A549 (cell line): ENCODE data around the gene POU3F3. TPM values are rescaled to one million over a fixed set of nuclear protein-coding genes. Genes with fewer than 3 reads are reported as not detected.
A peak's percentile ranks its signal among the peaks of the same experiment; 100 is the strongest.

Source experiments
- ATAC-seq, 2 experiments: fragments of 200-7000 bp in 1 of 2; fragments of >200 bp in 1 of 2; cut with Nextera tagmentation in 1 of 2; cut with Tn5 transposase in 1 of 2; 3 replicates each; pipeline versions ENCODE4 v1.8.0 to v1.9.1; 2018 to 2020; ENCODE audit warnings: mild to moderate bottlenecking in 1 of 2, moderate library complexity in 1 of 2
- CTCF ChIA-PET: fragments of 300-600 bp; sonication (Branson Sonifier 250); formaldehyde crosslinking; extraction: SDS; loops from one replicate; lab custom pipeline; 2021; ENCODE audit warnings: antibody characterized with exemption, inconsistent platforms; lab: Yijun Ruan, JAX
- POLR2A ChIA-PET: fragments of 350-600 bp; formaldehyde crosslinking; extraction: SDS; loops from one replicate; lab custom pipeline; 2021; ENCODE audit warnings: antibody characterized with exemption, inconsistent platforms; lab: Yijun Ruan, JAX
- DNase-seq, 2 experiments: peaks; one replicate each; pipeline versions ENCODE4 v3.0.0 to v3.0.0-alpha.2; 2011 to 2016; ENCODE audit warnings: low read depth in 1 of 2, low spot score in 1 of 2
- FAIRE-seq: peaks from 2 replicates; lab custom pipeline; 2011; peaks lifted over from hg19 to GRCh38; lab: Jason Lieb, UNC
- H3K27ac ChIP-seq, 2 experiments: fragments of >200 bp; sonication (Bioruptor Twin); formaldehyde crosslinking; 3 replicates each; pipeline ENCODE4 v1.5.1; 2016 to 2017
- H3K4me1 ChIP-seq: fragments of >200 bp; sonication (Bioruptor Twin); formaldehyde crosslinking; 3 replicates; pipeline ENCODE4 v1.6.1; 2016
- H3K4me2 ChIP-seq: fragments of >200 bp; sonication (Bioruptor Twin); formaldehyde crosslinking; 3 replicates; pipeline ENCODE4 v1.6.1; 2016
- H3K4me3 ChIP-seq: fragments of >200 bp; sonication (Bioruptor Twin); formaldehyde crosslinking; 3 replicates; pipeline ENCODE4 v1.5.1; 2016
- H3K9me3 ChIP-seq: fragments of >200 bp; sonication (Bioruptor Twin); formaldehyde crosslinking; 3 replicates; pipeline ENCODE4 v1.6.1; 2016
- CBX8 ChIP-seq: fragments of 200-600 bp; sonication (generic); IDR thresholded peaks from 2 replicates; pipeline ENCODE4 v1.6.1; 2016
- CHD4 ChIP-seq: fragments of 200-600 bp; sonication (generic); IDR thresholded peaks from 2 replicates; pipeline ENCODE4 v1.6.1; 2016; ENCODE audit warnings: antibody characterized with exemption, mild to moderate bottlenecking, borderline replicate concordance
- EP300 ChIP-seq, 2 experiments: fragments of >200 bp; sonication (Bioruptor Twin); formaldehyde crosslinking; IDR thresholded peaks; 2 replicates in 1 of 2; 3 replicates in 1 of 2; pipeline ENCODE4 v1.6.1; 2016 to 2017
- ESRRA ChIP-seq: fragments of 150-350 bp; IDR thresholded peaks from 2 replicates; pipeline ENCODE4 v1.6.1; 2014; ENCODE audit warnings: mild to moderate bottlenecking, low read length, borderline replicate concordance
- FOSB ChIP-seq: fragments of 250-450 bp; sonication (Bioruptor Pico); IDR thresholded peaks from 2 replicates; pipeline ENCODE4 v1.5.0; 2020; ENCODE audit warnings: mild to moderate bottlenecking, moderate library complexity
- HOXB5 ChIP-seq: fragments of 250-450 bp; sonication (Bioruptor Pico); IDR thresholded peaks from 2 replicates; pipeline ENCODE4 v1.5.0; 2020; ENCODE audit warnings: mild to moderate bottlenecking, moderate library complexity
- KDM5A ChIP-seq: fragments of 200-600 bp; sonication (generic); IDR thresholded peaks from 2 replicates; pipeline ENCODE4 v1.6.1; 2016; ENCODE audit warnings: antibody characterized with exemption, mild to moderate bottlenecking
- MAFK ChIP-seq: fragments of 450-650 bp; IDR thresholded peaks from 2 replicates; pipeline ENCODE4 v1.6.1; 2014; ENCODE audit not compliant: partially characterized antibody
- NPAS2 ChIP-seq: fragments of 250-450 bp; sonication (Bioruptor Pico); IDR thresholded peaks from 2 replicates; pipeline ENCODE4 v1.8.0; 2022; ENCODE audit warnings: mild to moderate bottlenecking, moderate library complexity, borderline replicate concordance
- NR3C1 ChIP-seq: fragments of >200 bp; sonication (Bioruptor Twin); formaldehyde crosslinking; IDR thresholded peaks from 3 replicates; pipeline ENCODE4 v1.6.1; 2017
- RNF2 ChIP-seq: fragments of 200-600 bp; sonication (generic); IDR thresholded peaks from 2 replicates; pipeline ENCODE4 v1.6.1; 2016; ENCODE audit warnings: low read depth, mild to moderate bottlenecking, antibody characterized with exemption, moderate library complexity, borderline replicate concordance
- WGBS: methylation state at CpG from one replicate; pipeline ENCODE4 v1.1.6; 2017; ENCODE audit errors: missing lambda C conversion rate; 5-methylcytosine and 5-hydroxymethylcytosine counted together
- polyA plus RNA-seq, 4 experiments: library from polyadenylated mRNA; depleted of rRNA in 3 of 4; stranded (reverse); fragments of >200 nt; fragmentation: RNase III in 1 of 4; extraction: RNeasy Plus Mini Kit Qiagen cat#74134 plus additional on column Dnase treatment in 1 of 4; gene quantifications; 2 replicates in 3 of 4; 3 replicates in 1 of 4; pipeline ENCODE4 v1.2.3, GENCODE V29; 2011 to 2017
- TF ChIP-seq, protein P1 (sequence below): fragments of >200 bp; sonication (Bioruptor Twin); formaldehyde crosslinking; IDR thresholded peaks from 3 replicates; pipeline ENCODE4 v1.6.1; 2016
- TF ChIP-seq, protein P2 (sequence below): fragments of 200-600 bp; sonication (generic); IDR thresholded peaks from 2 replicates; pipeline ENCODE4 v1.6.1; 2016; ENCODE audit warnings: antibody characterized with exemption, mild to moderate bottlenecking, moderate library complexity
- TF ChIP-seq, protein P3 (sequence below): fragments of >200 bp; sonication (Bioruptor Twin); formaldehyde crosslinking; IDR thresholded peaks from 2 replicates; pipeline ENCODE4 v1.6.1; 2016
- TF ChIP-seq, protein P4 (sequence below): fragments of 250-450 bp; sonication (Bioruptor Pico); IDR thresholded peaks from 2 replicates; pipeline ENCODE4 v1.5.0; 2020; ENCODE audit warnings: low read depth, mild to moderate bottlenecking, moderate library complexity

The POU3F3 gene
- polyA plus RNA-seq, 2 of the 4 experiments (the other 2 are of a cell fraction) = 0.03 TPM; not detected in 1

DNA sequence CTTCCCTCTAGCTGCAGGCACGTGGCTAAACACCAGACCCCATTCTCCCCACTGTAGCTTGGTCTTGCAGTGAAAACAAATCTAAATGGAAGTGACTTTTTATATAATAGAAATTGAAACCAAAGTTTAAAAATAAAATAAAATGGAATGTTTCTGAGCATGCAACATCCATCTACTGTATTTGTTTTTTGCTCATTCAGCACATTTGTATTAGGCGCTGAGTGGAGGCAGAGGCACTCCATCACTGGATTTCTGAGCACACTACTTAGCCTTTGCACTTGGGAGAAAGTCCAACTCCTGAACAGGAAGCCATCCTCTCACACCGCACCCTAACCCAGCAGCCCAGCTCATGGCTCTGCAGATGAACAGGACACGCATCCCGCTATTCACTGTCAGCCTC is 37.8 kb upstream of the POU3F3 start:
- Histone ChIP-seq H3K4me3 (no peak overlapping the region), H3K27ac (no peak overlapping the region), H3K4me2 (no peak overlapping the region), H3K4me1 (no peaks in the 10 kb centered on the region), H3K9me3 (no peaks in the 10 kb centered on the region)
- ChIA-PET CTCF (no interaction called here), POLR2A (no interaction called here)
- FAIRE-seq (no peak), DNase-seq (no peak), ATAC-seq (no peak)
- no peak for TF ChIP-seq CHD4
- no peak for TF ChIP-seq NPAS2
- TF ChIP-seq FOSB (CRISPR knock-in tag) = no peak
- TF ChIP-seq MAFK = peak; percentile 84
- 44% methylated on average over 5 of the region's 5 CpGs for WGBS

DNA sequence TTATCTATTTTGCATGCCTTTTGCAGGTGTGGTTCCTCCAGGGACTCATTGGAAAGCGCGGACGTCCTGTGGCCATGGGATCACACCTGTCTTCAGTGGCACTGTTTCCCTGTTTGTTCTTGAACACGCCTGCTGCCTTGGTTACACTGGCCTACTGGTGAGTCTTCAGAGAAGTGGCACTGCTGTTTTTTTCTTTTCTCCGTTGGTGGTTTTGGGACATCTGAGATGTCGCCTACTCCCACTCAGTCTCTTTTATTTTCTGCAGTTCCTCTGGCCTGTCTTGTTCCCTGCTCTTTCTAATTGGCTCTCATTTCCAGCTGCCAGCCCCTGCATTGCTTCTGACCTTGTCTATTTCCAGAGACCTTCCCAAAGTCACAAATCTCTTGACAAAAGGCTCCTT is 35.7 kb upstream of the POU3F3 start:
- Histone ChIP-seq H3K27ac (no peak overlapping the region), H3K9me3 (no peaks in the 10 kb centered on the region), H3K4me2 (no peak overlapping the region), H3K4me1 (no peaks in the 10 kb centered on the region), H3K4me3 (no peak overlapping the region)
- 45% methylated on average over 6 of the region's 6 CpGs for WGBS
- no peak for ATAC-seq
- DNase-seq = no peak
- ChIA-PET POLR2A (no interaction called here), CTCF (no interaction called here)
- FAIRE-seq = no peak
- TF ChIP-seq CBX8 (no peak), ESRRA (no peak), FOSB (CRISPR knock-in tag) (no peak)
- TF ChIP-seq, protein P1, sequence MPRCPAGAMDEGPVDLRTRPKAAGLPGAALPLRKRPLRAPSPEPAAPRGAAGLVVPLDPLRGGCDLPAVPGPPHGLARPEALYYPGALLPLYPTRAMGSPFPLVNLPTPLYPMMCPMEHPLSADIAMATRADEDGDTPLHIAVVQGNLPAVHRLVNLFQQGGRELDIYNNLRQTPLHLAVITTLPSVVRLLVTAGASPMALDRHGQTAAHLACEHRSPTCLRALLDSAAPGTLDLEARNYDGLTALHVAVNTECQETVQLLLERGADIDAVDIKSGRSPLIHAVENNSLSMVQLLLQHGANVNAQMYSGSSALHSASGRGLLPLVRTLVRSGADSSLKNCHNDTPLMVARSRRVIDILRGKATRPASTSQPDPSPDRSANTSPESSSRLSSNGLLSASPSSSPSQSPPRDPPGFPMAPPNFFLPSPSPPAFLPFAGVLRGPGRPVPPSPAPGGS = no peak

DNA sequence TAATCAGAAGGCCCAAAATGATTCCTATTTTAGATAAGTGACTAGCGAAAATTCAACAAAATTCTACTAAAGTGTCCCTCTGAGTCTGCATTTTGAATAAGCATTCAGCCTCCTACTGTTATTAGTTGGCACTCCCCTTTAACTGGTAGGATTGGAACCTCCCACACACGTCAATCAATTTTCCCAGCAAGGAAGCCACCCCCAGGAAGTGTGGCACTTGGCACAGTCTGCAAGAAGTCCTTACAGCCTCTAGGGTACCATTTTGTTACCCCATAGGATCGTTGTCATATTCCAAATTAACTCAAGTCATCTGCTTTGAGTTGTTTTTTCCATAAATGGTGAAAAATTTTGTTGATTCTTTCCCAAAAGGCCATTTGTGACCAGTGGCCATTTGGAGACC is 33.8 kb upstream of the POU3F3 start:
- CTCF ChIA-PET = no interaction called here
- 10% methylated on average over 3 of the region's 3 CpGs for WGBS
- FAIRE-seq (no peak), ATAC-seq (no peak), DNase-seq (no peak)
- no peaks in the 10 kb centered on the region for H3K9me3 ChIP-seq
- H3K4me1 ChIP-seq = no peaks in the 10 kb centered on the region
- H3K27ac ChIP-seq = no peak overlapping the region
- POLR2A ChIA-PET = no interaction called here
- TF ChIP-seq, protein P2, sequence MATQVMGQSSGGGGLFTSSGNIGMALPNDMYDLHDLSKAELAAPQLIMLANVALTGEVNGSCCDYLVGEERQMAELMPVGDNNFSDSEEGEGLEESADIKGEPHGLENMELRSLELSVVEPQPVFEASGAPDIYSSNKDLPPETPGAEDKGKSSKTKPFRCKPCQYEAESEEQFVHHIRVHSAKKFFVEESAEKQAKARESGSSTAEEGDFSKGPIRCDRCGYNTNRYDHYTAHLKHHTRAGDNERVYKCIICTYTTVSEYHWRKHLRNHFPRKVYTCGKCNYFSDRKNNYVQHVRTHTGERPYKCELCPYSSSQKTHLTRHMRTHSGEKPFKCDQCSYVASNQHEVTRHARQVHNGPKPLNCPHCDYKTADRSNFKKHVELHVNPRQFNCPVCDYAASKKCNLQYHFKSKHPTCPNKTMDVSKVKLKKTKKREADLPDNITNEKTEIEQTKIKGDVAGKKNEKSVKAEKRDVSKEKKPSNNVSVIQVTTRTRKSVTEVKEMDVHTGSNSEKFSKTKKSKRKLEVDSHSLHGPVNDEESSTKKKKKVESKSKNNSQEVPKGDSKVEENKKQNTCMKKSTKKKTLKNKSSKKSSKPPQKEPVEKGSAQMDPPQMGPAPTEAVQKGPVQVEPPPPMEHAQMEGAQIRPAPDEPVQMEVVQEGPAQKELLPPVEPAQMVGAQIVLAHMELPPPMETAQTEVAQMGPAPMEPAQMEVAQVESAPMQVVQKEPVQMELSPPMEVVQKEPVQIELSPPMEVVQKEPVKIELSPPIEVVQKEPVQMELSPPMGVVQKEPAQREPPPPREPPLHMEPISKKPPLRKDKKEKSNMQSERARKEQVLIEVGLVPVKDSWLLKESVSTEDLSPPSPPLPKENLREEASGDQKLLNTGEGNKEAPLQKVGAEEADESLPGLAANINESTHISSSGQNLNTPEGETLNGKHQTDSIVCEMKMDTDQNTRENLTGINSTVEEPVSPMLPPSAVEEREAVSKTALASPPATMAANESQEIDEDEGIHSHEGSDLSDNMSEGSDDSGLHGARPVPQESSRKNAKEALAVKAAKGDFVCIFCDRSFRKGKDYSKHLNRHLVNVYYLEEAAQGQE = no peak
- no peak for TF ChIP-seq NR3C1
- TF ChIP-seq, protein P1 = no peak
- TF ChIP-seq, protein P3, sequence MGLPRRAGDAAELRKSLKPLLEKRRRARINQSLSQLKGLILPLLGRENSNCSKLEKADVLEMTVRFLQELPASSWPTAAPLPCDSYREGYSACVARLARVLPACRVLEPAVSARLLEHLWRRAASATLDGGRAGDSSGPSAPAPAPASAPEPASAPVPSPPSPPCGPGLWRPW = no peak
- TF ChIP-seq RNF2 = no peak
- TF ChIP-seq, protein P4, sequence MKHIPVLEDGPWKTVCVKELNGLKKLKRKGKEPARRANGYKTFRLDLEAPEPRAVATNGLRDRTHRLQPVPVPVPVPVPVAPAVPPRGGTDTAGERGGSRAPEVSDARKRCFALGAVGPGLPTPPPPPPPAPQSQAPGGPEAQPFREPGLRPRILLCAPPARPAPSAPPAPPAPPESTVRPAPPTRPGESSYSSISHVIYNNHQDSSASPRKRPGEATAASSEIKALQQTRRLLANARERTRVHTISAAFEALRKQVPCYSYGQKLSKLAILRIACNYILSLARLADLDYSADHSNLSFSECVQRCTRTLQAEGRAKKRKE = no peak
- TF ChIP-seq KDM5A = no peak
- no peak for TF ChIP-seq HOXB5 (CRISPR knock-in tag)
- TF ChIP-seq EP300 (IDR thresholded peaks at IDR 0.05) = no peak
- H3K4me3 ChIP-seq = no peak overlapping the region
- no peak overlapping the region for H3K4me2 ChIP-seq
